RWPE2 (cell line): Measurements from ENCODE around the gene FCHSD1.

ENCODE experiments used
- ATAC-seq: fragments of 200-7000 bp; cut with Tn5 transposase; 3 replicates; pipeline ENCODE4 v1.9.1; 2021; ENCODE audit warnings: low read depth
- DNase-seq: peaks from one replicate; pipeline ENCODE4 v3.0.0-alpha.2; 2020; ENCODE audit warnings: low spot score
- H3K27ac ChIP-seq: fragments of 450-650 bp; 2 replicates; pipeline ENCODE4 v1.5.1; 2017; ENCODE audit warnings: mild to moderate bottlenecking; ENCODE audit not compliant: poor library complexity, severe bottlenecking
- H3K27me3 ChIP-seq: fragments of 250-450 bp; sonication (Bioruptor Pico); 2 replicates; pipeline ENCODE4 v1.5.1; 2021; ENCODE audit warnings: mild to moderate bottlenecking, moderate library complexity; ENCODE audit not compliant: insufficient read depth, poor library complexity, severe bottlenecking
- H3K36me3 ChIP-seq: fragments of 250-450 bp; sonication (Bioruptor Pico); 2 replicates; pipeline ENCODE4 v1.5.1; 2020; ENCODE audit warnings: low read depth, mild to moderate bottlenecking, moderate library complexity
- H3K4me1 ChIP-seq: fragments of 250-450 bp; sonication (Bioruptor Pico); 2 replicates; pipeline ENCODE4 v1.5.1; 2021; ENCODE audit warnings: mild to moderate bottlenecking, moderate library complexity; ENCODE audit not compliant: insufficient read depth, poor library complexity, severe bottlenecking
- H3K4me3 ChIP-seq: fragments of 250-450 bp; sonication (Bioruptor Pico); 2 replicates; pipeline ENCODE4 v1.5.1; 2021; ENCODE audit warnings: mild to moderate bottlenecking, moderate library complexity; ENCODE audit not compliant: severe bottlenecking
- H3K9me3 ChIP-seq: fragments of 250-450 bp; sonication (Bioruptor Pico); 2 replicates; pipeline ENCODE4 v1.5.1; 2021; ENCODE audit warnings: mild to moderate bottlenecking, moderate library complexity; ENCODE audit not compliant: severe bottlenecking
- TF ChIP-seq, protein P1 (sequence below): fragments of 450-650 bp; IDR thresholded peaks from one replicate; pipeline ENCODE4 v1.5.1; 2017; ENCODE audit warnings: mild to moderate bottlenecking, moderate library complexity; ENCODE audit not compliant: poor library complexity, severe bottlenecking

Gene FCHSD1

DNA sequence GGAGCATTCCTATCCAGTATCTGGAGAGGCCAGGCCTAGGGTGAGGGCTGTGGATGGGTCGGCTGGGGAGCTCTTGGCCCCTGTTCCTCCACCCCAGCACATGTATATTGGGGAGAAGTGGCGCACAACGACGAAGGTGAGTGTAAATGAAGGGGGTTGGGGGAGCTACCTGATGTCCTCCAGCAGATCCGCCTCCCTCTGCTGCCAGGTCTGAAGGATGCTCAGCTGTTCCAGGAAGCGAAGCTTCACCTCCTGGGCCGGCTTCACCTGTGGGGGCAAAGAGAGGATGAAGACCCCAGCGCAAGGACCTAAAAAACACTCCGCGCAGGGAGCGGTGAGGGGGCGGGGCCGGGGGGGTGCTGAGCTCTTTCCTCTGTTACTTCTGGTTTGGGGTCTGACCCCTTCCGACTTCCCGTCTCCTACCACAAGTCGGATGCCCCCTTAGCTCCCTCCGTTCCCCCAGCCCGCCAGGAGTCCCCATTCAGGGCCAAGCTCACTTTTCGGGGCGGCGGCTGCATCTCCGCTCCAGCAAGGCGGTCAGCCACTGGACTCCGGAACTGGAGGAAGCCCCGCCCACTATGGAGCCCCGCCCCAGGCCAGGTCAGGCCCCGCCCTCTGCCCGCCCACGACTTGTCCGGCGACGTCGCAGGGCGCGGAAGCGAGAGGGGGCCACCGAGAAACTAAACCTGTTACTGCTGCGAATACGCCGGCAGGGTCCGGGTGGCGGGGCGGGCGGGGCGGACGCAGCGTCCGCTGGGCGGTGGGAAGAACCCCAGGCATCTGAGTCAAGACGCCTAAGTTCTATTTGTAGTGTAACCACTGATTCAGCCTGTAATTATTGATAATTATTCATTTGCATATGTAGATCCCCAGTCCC is at the start of gene FCHSD1:
FCHSD1 (minus strand) TSS at position 568 of the 877 bp plus-strand sequence; CDS start at position 518, 50 bp downstream.
- peak within 1 kb of the TSS; percentile 72 for H3K4me3 ChIP-seq
- H3K27ac ChIP-seq = no peak within 1 kb of the TSS
- no peaks in the 10 kb centered on the region for H3K9me3 ChIP-seq
- no peaks in the 10 kb centered on the region for H3K4me1 ChIP-seq
- peaks cover 4% of the 10 kb centered on the region for H3K36me3 ChIP-seq
- DNase-seq = no peak
- peak; percentile 86 for ATAC-seq
- TF ChIP-seq, protein P1, sequence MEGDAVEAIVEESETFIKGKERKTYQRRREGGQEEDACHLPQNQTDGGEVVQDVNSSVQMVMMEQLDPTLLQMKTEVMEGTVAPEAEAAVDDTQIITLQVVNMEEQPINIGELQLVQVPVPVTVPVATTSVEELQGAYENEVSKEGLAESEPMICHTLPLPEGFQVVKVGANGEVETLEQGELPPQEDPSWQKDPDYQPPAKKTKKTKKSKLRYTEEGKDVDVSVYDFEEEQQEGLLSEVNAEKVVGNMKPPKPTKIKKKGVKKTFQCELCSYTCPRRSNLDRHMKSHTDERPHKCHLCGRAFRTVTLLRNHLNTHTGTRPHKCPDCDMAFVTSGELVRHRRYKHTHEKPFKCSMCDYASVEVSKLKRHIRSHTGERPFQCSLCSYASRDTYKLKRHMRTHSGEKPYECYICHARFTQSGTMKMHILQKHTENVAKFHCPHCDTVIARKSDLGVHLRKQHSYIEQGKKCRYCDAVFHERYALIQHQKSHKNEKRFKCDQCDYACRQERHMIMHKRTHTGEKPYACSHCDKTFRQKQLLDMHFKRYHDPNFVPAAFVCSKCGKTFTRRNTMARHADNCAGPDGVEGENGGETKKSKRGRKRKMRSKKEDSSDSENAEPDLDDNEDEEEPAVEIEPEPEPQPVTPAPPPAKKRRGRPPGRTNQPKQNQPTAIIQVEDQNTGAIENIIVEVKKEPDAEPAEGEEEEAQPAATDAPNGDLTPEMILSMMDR = peak; percentile 12
- H3K27me3 ChIP-seq = no peaks in the 10 kb centered on the region

DNA sequence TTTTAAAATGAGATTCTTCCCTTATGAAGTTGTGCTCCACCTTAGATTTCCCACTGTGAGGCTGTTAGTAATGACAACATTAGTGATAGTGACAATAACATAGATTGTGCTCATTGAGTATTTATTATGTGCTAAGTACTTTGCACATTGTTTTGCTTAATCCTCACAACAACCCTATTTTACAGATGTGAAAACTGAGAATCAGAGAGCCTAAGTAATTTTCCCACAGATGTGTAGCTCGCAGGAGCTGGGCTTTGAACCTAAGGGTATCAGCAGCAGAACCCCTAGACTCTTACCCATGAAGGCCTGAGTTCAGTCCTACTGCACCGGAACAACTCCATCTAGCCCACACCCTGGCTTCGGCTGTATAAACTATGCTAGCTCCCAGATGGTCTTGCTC is 46.4 kb upstream of the FCHSD1 start:
- ATAC-seq = no peak
- TF ChIP-seq, protein P1 = no peak
- H3K36me3 ChIP-seq = no peaks in the 10 kb centered on the region
- H3K4me1 ChIP-seq = peaks cover 15% of the 10 kb centered on the region
- no peak overlapping the region for H3K27ac ChIP-seq
- no peaks in the 10 kb centered on the region for H3K9me3 ChIP-seq
- no peak for DNase-seq
- H3K27me3 ChIP-seq = no peaks in the 10 kb centered on the region
- H3K4me3 ChIP-seq = no peak overlapping the region

DNA sequence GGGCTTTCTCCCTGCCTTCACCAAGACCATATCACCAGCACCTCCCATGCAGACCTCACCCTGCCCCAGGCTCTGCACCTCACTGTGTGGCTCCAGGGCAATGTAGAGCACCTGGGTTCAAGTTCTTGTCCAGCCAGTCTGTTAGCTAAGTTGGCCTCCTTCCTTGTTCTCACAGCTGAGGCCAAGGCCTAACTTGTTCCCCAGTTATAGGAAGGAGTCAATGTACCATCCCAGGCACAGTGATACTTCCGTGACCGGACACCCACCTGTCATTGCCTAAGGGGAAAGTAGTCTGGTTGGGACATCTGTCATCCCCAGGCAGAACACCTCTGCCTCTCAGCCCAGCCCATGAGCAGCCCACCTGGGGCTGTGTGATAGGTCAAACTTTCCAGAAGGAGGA is 45.2 kb upstream of the FCHSD1 start:
- H3K36me3 ChIP-seq = no peaks in the 10 kb centered on the region
- H3K4me1 ChIP-seq = peaks cover 10% of the 10 kb centered on the region
- no peak overlapping the region for H3K27ac ChIP-seq
- no peaks in the 10 kb centered on the region for H3K9me3 ChIP-seq
- ATAC-seq (no peak), DNase-seq (no peak)
- H3K4me3 ChIP-seq = no peak overlapping the region
- TF ChIP-seq, protein P1 = no peak
- no peaks in the 10 kb centered on the region for H3K27me3 ChIP-seq

DNA sequence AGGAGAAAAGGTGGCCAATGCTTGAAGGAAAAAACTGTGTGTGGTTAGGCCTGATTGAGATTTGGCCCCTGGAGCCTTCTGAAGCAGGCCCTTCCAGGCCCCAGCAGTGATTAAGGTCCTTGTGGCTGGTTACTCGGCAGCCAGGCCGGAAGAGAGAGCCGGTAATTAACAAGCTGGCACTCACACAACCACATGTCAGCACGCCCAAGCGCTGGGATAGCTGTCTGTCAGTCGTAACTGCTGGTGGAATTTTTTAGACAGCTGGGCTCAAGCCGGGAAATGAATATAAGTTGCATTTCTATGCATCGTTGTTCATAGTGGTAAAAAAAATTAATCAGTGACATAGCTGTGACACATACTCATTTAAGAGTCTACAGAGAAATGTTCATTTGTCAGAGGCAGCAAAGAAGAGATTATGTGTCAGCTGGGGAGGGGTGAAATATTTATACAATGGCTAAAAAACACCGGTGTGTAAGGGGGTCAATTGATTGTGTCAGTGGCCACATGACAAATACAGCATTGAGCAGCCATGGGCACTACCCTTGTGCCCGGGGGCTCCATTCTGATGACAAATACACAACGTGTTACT is 44.5 kb upstream of the FCHSD1 start:
- TF ChIP-seq, protein P1 = no peak
- H3K4me1 ChIP-seq = peaks cover 10% of the 10 kb centered on the region
- peak overlapping the region; percentile 13 for H3K27ac ChIP-seq
- no peak for DNase-seq
- H3K9me3 ChIP-seq = no peaks in the 10 kb centered on the region
- peak; percentile 47; the same call in 2 of the 3 replicates for ATAC-seq
- H3K4me3 ChIP-seq = no peak overlapping the region
- H3K36me3 ChIP-seq = no peaks in the 10 kb centered on the region
- no peaks in the 10 kb centered on the region for H3K27me3 ChIP-seq

DNA sequence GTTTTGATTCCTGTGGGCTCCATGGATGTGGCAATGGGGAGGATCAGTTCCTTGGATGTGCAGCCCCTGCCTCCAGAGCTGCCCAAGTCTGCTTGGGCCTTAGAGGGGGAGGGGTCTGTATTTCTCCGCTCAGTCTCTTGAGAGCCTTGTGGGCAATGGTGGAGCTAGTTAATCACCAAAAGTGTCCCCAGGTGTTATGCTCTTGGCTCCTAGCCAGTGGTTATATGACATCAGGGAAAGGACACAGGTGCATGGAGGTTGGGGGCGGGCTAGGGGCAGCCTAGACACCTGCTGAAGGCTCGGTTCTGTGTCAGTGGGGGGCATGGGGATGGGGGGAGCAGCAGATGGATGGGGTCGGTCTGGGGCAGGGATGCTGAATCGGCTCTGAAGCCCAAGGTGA is 43.3 kb upstream of the FCHSD1 start:
- no peak for DNase-seq

More for the DNA sequence above, 43.3 kb upstream of the FCHSD1 start:
- no peak for ATAC-seq
- Histone ChIP-seq H3K9me3 (no peaks in the 10 kb centered on the region), H3K36me3 (no peaks in the 10 kb centered on the region), H3K4me1 (peaks cover 10% of the 10 kb centered on the region), H3K27me3 (no peaks in the 10 kb centered on the region), H3K4me3 (no peak overlapping the region), H3K27ac (no peak overlapping the region)
- TF ChIP-seq, protein P1 = no peak
